Stimulated activated naive CD8-positive, alpha-beta T cell treated with anti-CD3 and anti-CD28 coated beads, Interleukin-15, Interleukin-2, amounts not matched to agents 100 ng/mL and 50 ng/mL, for 24 hours (primary cell): Measurements from ENCODE around the gene IL18R1.

Experiments used
- H3K27ac Mint-ChIP-seq: one replicate; pipeline ENCODE4 v1.8.0; 2021; ENCODE audit warnings: mild to moderate bottlenecking, mixed read lengths
- H3K27me3 Mint-ChIP-seq: one replicate; pipeline ENCODE4 v1.8.0; 2021; ENCODE audit warnings: mixed read lengths
- H3K36me3 Mint-ChIP-seq: one replicate; pipeline ENCODE4 v1.8.0; 2021; ENCODE audit warnings: low read depth, mixed read lengths
- H3K4me1 Mint-ChIP-seq: one replicate; pipeline ENCODE4 v1.8.0; 2021; ENCODE audit warnings: low read depth, mixed read lengths
- H3K4me3 Mint-ChIP-seq: one replicate; pipeline ENCODE4 v1.8.0; 2021; ENCODE audit warnings: mild to moderate bottlenecking, mixed read lengths
- H3K9me3 Mint-ChIP-seq: one replicate; pipeline ENCODE4 v1.8.0; 2021; ENCODE audit warnings: mixed read lengths

Gene IL18R1

DNA sequence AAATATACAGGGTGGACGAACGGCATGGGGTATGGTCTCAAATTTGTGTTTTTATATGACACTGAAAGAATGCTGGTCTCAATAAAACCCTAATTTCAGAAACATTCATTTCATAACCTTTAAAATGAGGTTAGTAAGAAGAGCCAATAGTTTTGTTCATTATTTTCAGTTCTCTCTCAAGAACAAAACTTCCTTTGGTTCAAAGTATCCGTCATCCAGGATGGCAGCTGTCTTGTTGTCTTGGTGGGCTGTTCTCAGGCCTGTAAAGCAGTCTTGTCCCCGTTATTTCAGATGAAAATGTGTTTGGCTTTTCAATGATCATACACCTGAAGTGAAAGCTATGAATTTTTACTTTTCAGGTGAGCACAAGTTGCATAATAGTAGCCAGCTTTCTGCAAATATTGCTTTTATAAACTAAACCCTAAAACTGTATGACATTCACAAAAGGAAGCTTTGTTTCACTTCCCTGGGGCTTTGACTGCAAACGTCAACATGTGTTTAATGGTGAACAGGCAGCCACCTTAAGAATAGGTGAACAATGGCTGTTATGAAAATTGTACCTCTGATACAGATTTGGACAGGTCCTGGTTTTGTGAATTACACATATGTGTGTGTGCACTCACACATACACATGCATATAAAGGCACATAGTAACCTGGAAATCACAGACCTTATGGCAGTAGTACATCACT, 70.0 kb downstream of the IL18R1 start:
- Mint-ChIP-seq H3K4me1 (peaks cover 91% of the 10 kb centered on the region), H3K9me3 (peaks cover 7% of the 10 kb centered on the region), H3K36me3 (peaks cover 53% of the 10 kb centered on the region), H3K4me3 (peak overlapping the region; percentile 6), H3K27ac (no peak overlapping the region), H3K27me3 (no peaks in the 10 kb centered on the region)

DNA sequence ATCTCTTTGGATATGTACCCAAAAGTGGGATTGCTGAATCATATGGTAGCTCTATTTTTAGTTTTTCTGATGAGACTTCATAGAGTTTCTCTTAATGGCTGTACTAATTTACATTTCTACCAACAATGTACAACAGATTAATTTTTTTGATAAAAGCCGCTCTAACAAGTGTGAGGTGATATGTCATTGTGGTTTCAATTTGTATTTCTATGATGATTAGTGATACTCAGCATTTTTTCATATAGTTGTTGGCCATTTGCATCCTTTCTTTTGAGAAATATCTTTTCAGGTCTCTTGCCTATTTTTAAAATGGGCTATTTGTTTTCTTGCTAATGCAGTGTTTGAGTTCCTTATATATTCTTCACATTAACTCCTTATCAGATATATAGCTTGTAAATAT, 71.7 kb downstream of the IL18R1 start:
- Mint-ChIP-seq H3K4me1 (peaks cover 92% of the 10 kb centered on the region), H3K9me3 (peaks cover 7% of the 10 kb centered on the region), H3K27ac (no peak overlapping the region), H3K4me3 (no peak overlapping the region), H3K36me3 (peaks cover 54% of the 10 kb centered on the region), H3K27me3 (no peaks in the 10 kb centered on the region)

GRCh38 chr2:102428573-102428972, 73.0 kb downstream of the IL18R1 start:
- Mint-ChIP-seq H3K4me3 (no peak overlapping the region), H3K9me3 (peaks cover 7% of the 10 kb centered on the region), H3K27ac (no peak overlapping the region), H3K4me1 (peaks cover 91% of the 10 kb centered on the region), H3K36me3 (peaks cover 51% of the 10 kb centered on the region), H3K27me3 (no peaks in the 10 kb centered on the region)

DNA sequence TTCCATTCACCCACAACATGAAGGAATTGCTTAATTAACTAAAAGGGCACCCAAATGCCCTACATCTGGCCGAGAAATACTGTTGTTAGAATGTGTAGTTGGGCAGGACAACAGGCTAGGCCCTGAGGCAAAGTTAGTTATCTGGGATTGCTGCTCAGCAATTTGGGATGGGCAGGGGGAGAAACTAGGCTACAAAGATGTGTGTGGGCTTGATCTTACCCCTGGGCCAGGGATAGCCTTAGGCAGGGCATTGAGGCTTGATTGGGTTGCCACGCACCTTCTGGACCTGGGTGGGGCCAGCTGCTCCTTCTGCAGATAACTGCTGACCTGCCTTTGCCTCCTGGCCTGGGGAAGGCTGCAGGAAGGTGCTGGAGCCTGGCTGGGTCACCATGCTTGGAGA, 76.8 kb downstream of the IL18R1 start:
- Mint-ChIP-seq H3K27me3 (peaks cover 4% of the 10 kb centered on the region), H3K4me1 (peaks cover 86% of the 10 kb centered on the region), H3K9me3 (peaks cover 7% of the 10 kb centered on the region), H3K36me3 (peaks cover 49% of the 10 kb centered on the region), H3K4me3 (no peak overlapping the region), H3K27ac (peak overlapping the region; percentile 42)

GRCh38 chr2:102433973-102434654, 78.5 kb downstream of the IL18R1 start:
- peaks cover 4% of the 10 kb centered on the region for H3K27me3 Mint-ChIP-seq
- peak overlapping the region; percentile 96 for H3K27ac Mint-ChIP-seq
- peaks cover 34% of the 10 kb centered on the region for H3K36me3 Mint-ChIP-seq
- H3K4me1 Mint-ChIP-seq, result peaks cover 70% of the 10 kb centered on the region
- peaks cover 7% of the 10 kb centered on the region for H3K9me3 Mint-ChIP-seq
- no peak overlapping the region for H3K4me3 Mint-ChIP-seq

GRCh38 chr2:102434655-102435381, 79.2 kb downstream of the IL18R1 start:
- peaks cover 4% of the 10 kb centered on the region for H3K27me3 Mint-ChIP-seq
- peak overlapping the region; percentile 96 for H3K27ac Mint-ChIP-seq
- H3K4me1 Mint-ChIP-seq, result peaks cover 63% of the 10 kb centered on the region
- H3K4me3 Mint-ChIP-seq, result peak overlapping the region; percentile 63
- peaks cover under 1% of the 10 kb centered on the region for H3K9me3 Mint-ChIP-seq
- peaks cover 27% of the 10 kb centered on the region for H3K36me3 Mint-ChIP-seq

DNA sequence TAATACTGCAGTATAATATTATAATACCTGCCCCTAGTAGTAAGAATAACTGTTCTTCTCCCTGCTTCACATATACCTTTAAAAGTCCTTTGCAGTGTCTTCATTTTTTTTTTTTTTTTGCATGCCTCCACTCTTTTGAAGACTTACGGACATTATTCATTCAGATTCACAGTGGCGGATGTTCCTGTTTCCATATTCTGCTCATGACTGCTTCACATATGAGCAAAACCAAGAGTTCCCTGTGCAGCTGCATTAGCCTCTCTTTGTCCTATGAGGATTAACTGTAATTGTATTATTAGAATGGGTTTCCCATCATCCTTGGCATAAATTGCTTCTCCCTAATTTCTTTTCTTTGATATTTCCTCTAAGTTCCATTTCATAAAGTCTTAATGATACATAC, 80.1 kb downstream of the IL18R1 start:
- Mint-ChIP-seq H3K36me3 (peaks cover 19% of the 10 kb centered on the region), H3K27ac (peak overlapping the region; percentile 96), H3K4me3 (peak overlapping the region; percentile 63), H3K9me3 (no peaks in the 10 kb centered on the region), H3K4me1 (peaks cover 54% of the 10 kb centered on the region), H3K27me3 (peaks cover 4% of the 10 kb centered on the region)

DNA sequence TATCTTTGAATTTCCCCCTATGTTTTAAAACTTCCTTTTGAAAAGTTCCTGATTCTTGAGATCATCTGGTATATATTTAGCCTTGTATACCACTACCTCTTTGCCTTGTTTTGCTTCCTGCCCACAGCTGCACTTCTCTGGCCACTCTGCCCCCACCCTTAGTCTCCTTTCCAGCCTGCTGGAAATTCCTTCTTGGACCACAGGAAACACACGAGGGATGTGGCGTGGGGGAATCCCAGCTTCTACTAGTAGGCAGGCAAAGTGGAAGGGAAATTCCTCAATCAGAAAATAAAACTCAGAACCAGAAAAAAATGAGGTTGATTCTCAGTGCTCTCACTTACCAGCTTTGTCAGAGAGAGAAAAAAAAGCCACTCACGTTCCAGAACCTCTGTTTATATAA, 80.7 kb downstream of the IL18R1 start:
- H3K36me3 Mint-ChIP-seq, result peaks cover 19% of the 10 kb centered on the region
- no peaks in the 10 kb centered on the region for H3K9me3 Mint-ChIP-seq
- peak overlapping the region; percentile 96 for H3K27ac Mint-ChIP-seq
- peaks cover 49% of the 10 kb centered on the region for H3K4me1 Mint-ChIP-seq
- H3K4me3 Mint-ChIP-seq, result peak overlapping the region; percentile 63
- peaks cover 4% of the 10 kb centered on the region for H3K27me3 Mint-ChIP-seq

DNA sequence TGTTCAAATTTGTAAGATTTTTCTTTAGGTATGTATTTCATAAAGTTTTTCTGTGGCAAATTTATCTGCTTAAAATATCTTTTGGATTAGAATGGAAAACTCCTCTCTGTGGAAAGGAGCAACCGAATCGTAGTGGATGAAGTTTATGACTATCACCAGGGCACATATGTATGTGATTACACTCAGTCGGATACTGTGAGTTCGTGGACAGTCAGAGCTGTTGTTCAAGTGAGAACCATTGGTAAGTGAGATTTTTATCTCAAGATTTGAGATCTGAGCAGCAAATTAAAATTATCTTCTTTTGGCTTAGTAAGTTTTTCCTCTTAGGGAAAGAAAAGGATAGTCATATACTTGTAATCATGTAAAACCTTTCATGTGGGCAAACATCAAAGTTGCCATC, 81.5 kb downstream of the IL18R1 start:
- peak overlapping the region; percentile 57 for H3K4me3 Mint-ChIP-seq
- no peak overlapping the region for H3K27ac Mint-ChIP-seq
- peaks cover 19% of the 10 kb centered on the region for H3K36me3 Mint-ChIP-seq
- no peaks in the 10 kb centered on the region for H3K9me3 Mint-ChIP-seq
- H3K4me1 Mint-ChIP-seq, result peaks cover 49% of the 10 kb centered on the region
- H3K27me3 Mint-ChIP-seq, result peaks cover 4% of the 10 kb centered on the region

DNA sequence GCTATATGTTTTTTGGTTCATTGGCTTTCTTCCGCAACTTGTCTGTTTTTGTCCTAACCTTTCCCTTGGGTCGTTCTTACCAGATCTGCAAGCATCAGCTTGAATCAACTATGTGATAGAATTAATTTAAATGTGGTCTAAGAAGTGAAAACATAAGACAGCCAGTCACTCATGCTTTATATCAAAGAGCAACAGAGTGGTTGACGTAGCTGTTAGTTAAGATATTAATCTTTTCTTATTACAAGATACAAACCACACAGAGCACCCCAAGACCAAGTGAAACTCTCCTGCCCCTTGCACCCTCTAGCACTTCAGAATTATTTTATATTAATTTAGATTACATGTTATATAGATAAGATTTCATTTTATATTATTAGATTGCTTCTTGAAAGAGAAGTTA, 82.5 kb downstream of the IL18R1 start:
- no peak overlapping the region for H3K4me3 Mint-ChIP-seq
- H3K27ac Mint-ChIP-seq, result no peak overlapping the region
- H3K36me3 Mint-ChIP-seq, result peaks cover 15% of the 10 kb centered on the region
- H3K27me3 Mint-ChIP-seq, result peaks cover 4% of the 10 kb centered on the region
- H3K4me1 Mint-ChIP-seq, result peaks cover 49% of the 10 kb centered on the region
- H3K9me3 Mint-ChIP-seq, result no peaks in the 10 kb centered on the region

- Mint-ChIP-seq H3K4me3 (no peak overlapping the region), H3K27ac (no peak overlapping the region), H3K27me3 (peaks cover 4% of the 10 kb centered on the region), H3K36me3 (peaks cover 15% of the 10 kb centered on the region), H3K9me3 (no peaks in the 10 kb centered on the region), H3K4me1 (peaks cover 48% of the 10 kb centered on the region)
Measured at GRCh38 chr2:102438578-102438977, 83.0 kb downstream of the IL18R1 start.

DNA sequence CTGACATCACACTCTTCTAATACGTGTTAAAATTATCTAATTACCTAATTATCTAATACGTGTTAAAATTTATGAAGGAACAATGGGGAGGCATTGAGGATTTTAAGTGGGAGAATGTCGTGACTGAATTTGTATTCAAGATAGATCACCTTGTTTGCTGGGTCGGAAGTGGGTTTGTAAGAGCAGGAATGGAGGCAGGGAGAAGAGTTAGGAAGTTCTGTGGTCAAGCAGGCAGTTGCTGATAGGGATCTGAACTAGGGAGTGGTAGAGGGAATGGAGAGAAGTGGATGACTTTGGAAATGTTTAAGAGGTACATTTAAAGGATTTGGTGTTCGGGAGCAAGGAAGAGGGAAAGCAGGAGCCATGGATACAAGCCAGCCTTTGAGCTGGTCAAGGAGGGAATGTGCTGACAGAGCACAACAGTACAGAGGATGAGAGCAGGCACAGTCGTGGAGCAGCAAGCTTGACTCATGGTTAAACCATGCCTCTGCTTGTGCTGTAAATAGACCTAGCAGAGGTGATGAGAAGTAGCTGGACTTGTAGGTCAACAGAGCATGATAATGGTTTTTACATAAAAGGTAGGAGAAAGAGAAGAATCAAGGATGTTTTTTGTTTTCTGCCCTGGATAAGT, 83.6 kb downstream of the IL18R1 start:
- no peak overlapping the region for H3K4me3 Mint-ChIP-seq
- peaks cover 43% of the 10 kb centered on the region for H3K4me1 Mint-ChIP-seq
- no peaks in the 10 kb centered on the region for H3K9me3 Mint-ChIP-seq
- peaks cover 15% of the 10 kb centered on the region for H3K36me3 Mint-ChIP-seq
- peaks cover 4% of the 10 kb centered on the region for H3K27me3 Mint-ChIP-seq
- H3K27ac Mint-ChIP-seq, result no peak overlapping the region

DNA sequence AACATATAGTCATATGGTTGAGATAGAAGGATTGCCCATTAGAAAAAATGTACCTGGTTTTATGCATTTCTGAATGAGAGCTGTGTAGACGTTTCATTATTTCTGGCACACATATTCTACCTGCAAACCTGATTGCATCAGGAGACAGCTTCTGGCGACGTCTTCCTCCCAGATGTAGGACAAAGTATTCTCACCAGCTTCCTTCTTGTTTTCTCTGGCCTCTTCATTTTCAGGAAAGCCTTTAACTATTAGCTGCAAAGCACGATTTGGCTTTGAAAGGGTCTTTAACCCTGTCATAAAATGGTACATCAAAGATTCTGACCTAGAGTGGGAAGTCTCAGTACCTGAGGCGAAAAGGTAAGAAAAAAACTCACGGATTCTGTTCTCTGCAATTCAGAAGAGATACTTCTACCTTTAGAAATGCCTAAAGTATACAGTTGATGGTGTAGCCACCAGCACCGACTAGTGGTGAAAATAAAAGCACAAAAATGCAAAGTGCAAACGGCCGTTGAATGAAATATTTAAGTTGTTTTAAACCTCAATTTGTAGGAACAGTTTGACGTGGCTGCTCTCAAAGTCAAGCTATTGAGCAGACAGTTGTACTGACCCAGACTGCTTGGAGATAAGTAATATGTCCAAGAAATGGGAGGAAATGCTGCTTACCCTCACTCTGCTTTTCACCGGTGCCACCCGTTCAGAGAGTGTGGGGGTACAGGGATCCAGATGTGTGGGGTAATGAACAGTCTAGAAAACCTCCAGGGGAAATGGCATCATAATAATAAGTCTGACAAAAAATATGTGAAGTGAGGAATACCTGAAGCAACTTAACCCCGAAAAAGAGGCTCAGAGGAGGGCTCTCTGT, 87.6 kb downstream of the IL18R1 start:
- no peaks in the 10 kb centered on the region for H3K9me3 Mint-ChIP-seq
- H3K27ac Mint-ChIP-seq, result peak overlapping the region; percentile 73
- H3K4me1 Mint-ChIP-seq, result peaks cover 20% of the 10 kb centered on the region
- H3K36me3 Mint-ChIP-seq, result peaks cover 12% of the 10 kb centered on the region
- no peaks in the 10 kb centered on the region for H3K27me3 Mint-ChIP-seq
- peak overlapping the region; percentile 18 for H3K4me3 Mint-ChIP-seq

- Mint-ChIP-seq H3K27ac (no peak overlapping the region), H3K9me3 (no peaks in the 10 kb centered on the region), H3K27me3 (no peaks in the 10 kb centered on the region), H3K36me3 (peaks cover 12% of the 10 kb centered on the region), H3K4me1 (peaks cover 21% of the 10 kb centered on the region), H3K4me3 (no peak overlapping the region)
Measured at GRCh38 chr2:102444233-102444632, 88.6 kb downstream of the IL18R1 start.
